Measurements from ENCODE around the gene RPL7L1.
"Not testable (repeated sequence)": the region's sequence is repeated elsewhere in the genome, so short reads cannot be mapped to it uniquely, and the experiment has no call there.

Gene RPL7L1

GRCh38 chr6:42891199-42891722 is 11.8 kb downstream of the RPL7L1 start:
- no peak for DNase-seq (ENCODE audit: low read depth)

GRCh38 chr6:42894041-42894828 is 14.8 kb downstream of the RPL7L1 start:
- not testable (repeated sequence) for DNase-seq (ENCODE audit: low read depth)

- DNase-seq (ENCODE audit: low read depth) = no peak
Measured at GRCh38 chr6:42896178-42896719, 16.8 kb downstream of the RPL7L1 start.

DNA sequence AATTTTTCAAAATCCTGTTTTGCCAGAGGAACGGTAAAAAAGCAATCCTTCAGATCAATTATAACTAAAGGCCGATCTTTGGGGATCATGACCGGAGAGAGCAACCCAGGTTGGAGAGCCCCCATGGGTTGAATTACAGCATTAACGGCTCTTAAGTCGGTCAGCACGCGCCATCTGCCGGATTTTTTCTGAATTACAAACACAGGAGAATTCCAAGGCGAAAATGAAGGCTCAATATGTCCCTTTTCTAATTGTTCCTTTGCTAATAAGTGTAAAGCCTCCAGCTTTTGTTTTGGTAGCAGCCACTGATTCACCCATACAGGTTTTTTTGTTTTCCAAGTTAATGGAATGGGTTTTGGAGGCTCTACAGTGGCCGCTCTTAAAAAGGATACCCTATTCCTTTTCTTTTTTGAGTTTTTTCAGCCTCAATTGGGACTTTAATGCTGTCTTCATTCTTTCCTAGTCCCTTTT is 19.5 kb downstream of the RPL7L1 start:
- no peak for DNase-seq (ENCODE audit: low read depth)

DNA sequence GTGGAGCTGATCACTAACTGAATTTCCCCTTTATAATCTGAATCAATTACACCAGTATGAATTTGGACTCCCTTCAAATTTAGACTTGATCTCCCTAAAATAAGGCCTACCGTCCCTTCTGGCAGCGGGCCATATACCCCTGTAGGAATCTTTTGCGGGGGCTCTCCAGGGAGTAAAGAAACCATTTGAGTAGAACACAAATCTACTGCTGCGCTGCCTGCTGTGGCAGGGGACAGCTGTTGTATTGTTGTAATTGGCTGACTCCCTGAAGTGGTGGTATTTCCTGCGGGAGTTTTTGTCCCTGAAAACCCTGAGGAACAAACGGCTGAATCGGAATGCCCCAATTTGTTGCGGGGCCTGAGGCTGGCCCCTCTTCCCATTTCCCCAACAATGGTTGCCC is 20.5 kb downstream of the RPL7L1 start:
- no peak for DNase-seq (ENCODE audit: low read depth)

DNA sequence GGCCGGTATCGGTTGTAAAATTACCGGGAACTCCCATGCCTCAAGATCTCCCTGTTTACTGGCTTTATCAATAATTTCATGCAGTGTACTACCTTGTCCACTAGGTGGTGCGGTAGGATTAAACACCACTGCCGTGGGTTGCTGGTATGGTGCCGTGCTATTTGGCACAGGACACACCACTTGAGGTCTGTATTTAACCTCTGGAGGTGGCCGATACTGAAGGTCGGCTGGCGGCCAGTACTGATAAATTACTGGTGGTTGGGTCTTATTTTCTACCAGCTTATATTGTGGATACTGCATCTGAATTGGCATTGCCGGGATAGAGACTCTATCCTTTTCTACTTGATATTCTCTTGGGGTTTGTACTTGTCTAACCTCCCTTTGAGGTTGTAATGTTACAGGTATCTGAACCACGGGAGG is 22.1 kb downstream of the RPL7L1 start:
- no peak for DNase-seq (ENCODE audit: low read depth)

GRCh38 chr6:42902429-42903263 is 23.2 kb downstream of the RPL7L1 start:
- not testable (repeated sequence) for DNase-seq (ENCODE audit: low read depth)

GRCh38 chr6:42904467-42904866 is 25.1 kb downstream of the RPL7L1 start:
- no peak for DNase-seq (ENCODE audit: low read depth)

GRCh38 chr6:42907336-42907735 is 27.9 kb downstream of the RPL7L1 start:
- no peak for DNase-seq (ENCODE audit: low read depth)

- no peak for DNase-seq (ENCODE audit: low read depth)
Measured at GRCh38 chr6:42909835-42910234, 30.4 kb downstream of the RPL7L1 start.

- DNase-seq (ENCODE audit: low read depth) = no peak
Measured at GRCh38 chr6:42911171-42912021, 32.0 kb downstream of the RPL7L1 start.

GRCh38 chr6:42914546-42914945 is 35.1 kb downstream of the RPL7L1 start:
- DNase-seq (ENCODE audit: low read depth) = no peak

DNA sequence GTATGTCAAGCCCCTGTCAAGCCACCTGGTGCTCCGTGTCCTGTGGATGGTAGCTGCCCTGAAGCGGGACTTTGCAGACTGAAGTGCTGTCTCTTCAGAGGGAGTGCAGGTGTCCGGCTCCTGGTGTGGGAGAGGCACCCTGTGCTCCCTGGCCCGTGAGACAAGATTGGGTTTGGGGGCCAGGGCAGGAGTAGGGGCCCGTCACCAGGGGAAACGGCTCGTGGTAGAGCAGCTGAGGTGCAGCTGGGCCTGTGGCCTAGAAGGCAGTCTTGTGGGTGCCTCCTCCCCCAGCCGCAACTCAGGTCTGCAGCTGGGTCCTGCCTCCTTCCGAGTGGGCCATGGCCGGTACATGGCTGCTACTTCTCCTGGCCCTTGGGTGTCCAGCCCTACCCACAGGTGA is 36.3 kb downstream of the RPL7L1 start, which contains the start of gene PTCRA:
PTCRA (plus strand) TSS at position 322 of the 400 bp plus-strand sequence; CDS start at position 339, 17 bp downstream.
- DNase-seq (ENCODE audit: low read depth) = no peak

DNA sequence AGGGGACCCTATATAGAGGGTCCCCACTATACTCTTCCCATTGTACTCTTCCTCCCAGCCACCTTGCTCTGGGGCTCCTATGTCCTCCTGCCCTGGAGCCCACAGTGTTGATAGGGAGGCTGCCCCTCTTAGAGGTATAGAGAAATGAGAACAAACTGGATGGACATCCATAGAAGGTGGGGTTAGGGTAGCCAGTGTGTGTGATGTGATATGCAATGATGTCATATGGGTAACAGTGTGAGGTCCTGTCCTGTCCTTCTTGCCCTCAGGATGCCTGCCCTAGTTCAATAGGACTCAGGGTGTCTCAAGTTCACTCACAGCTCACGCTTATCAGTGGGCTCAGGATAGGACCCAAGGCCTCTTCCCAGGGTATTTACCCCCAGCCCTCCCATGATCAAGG is 36.9 kb downstream of the RPL7L1 start:
- no peak for DNase-seq (ENCODE audit: low read depth)

DNA sequence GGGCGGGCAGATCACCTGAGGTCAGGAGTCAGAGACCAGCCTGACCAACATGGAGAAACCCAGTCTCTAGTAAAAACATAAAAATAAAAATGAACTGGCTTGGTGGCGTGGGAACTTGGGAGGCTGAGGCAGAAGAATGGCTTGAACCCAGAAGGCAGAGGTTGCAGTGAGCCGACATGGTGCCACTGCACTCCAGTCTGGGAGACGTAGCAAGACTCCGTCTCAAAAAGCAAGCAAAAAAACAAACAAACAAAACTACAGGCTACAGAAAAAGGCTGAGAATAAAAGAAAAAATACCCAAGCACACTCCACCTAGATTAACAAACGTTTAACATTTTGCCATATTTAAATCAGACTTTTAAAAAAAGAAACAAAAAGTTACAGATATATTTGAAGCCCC is 42.4 kb downstream of the RPL7L1 start:
- DNase-seq (ENCODE audit: low read depth) = no peak

DNA sequence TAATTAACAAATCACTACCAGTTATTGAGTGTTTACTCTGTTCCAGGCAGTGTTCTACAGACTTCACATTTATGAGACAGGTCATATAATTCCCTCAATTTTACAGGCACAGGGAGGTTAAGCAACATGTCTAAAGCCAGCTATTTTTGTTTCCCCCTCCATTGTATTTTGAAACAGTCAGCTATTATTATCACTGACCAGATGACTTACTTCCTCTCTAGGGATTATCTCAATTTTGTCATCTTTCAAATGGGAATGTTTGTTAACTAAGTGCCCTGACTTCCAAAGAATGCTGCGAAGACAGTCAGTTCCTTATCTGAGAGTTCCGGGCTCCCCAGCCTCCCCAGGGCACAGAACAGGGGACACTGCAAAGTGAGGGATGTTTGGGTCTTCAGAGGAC is 44.2 kb downstream of the RPL7L1 start:
- no peak for DNase-seq (ENCODE audit: low read depth)

DNA sequence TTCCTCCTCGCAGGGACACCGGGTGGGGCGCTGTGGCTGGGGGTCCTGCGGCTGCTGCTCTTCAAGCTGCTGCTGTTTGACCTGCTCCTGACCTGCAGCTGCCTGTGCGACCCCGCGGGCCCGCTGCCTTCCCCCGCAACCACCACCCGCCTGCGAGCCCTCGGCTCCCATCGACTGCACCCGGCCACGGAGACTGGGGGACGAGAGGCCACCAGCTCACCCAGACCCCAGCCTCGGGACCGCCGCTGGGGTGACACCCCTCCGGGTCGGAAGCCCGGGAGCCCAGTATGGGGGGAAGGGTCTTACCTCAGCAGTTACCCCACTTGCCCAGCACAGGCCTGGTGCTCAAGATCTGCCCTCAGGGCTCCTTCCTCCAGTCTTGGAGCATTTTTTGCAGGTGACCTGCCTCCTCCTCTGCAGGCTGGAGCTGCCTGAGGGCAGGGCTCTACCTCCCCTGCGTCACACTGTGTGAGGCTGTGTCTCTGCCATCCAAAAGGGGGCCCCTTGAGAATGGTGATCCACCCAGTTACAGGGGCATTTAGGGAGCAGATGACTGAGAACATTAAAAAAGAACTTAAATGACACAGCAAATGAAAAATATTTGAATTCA is 45.9 kb downstream of the RPL7L1 start:
- DNase-seq (ENCODE audit: low read depth) = no peak

DNA sequence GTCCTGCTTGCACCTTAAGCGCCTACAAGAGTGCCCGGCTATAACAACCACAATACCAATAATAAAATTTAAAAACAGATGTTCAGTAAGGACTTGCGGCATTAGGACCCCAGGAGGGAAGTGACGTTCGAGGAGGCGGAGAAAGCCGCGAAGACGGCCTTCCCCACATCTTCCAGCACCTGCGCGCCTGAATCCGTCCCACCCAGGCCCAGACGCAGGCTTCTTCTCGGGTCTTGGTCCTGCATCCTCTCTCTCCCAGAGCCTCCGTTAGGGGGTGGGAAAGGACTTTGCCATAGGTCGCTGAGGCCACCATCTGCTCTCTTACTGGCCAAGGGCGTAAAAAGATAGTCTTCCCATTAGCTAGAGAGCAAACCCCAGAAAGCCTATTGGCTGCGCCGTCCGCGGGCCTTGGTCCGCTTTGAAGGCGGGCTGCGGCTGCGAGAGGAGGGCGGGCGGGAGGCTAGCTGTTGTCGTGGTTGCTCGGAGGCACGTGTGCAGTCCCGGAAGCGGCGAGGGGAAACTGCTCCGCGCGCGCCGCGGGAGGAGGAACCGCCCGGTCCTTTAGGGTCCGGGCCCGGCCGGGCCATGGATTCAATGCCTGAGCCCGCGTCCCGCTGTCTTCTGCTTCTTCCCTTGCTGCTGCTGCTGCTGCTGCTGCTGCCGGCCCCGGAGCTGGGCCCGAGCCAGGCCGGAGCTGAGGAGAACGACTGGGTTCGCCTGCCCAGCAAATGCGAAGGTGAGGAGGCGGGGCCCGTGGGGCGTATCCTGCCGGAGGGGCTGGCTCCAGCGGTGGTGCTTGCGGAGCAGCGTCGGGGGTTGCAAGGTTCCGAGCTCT is 49.8 kb downstream of the RPL7L1 start, which contains the start of gene CNPY3:
CNPY3 (plus strand) TSS at position 495 of the 835 bp plus-strand sequence; CDS start at position 586, 91 bp downstream.
- DNase-seq (ENCODE audit: low read depth) = peak; percentile 92

- DNase-seq (ENCODE audit: low read depth) = peak; percentile 44
Measured at GRCh38 chr6:42929821-42930360, 50.5 kb downstream of the RPL7L1 start.

- no peak for DNase-seq (ENCODE audit: low read depth)
Measured at GRCh38 chr6:42932412-42932811, 53.0 kb downstream of the RPL7L1 start.
